GM18499 (cell line): ENCODE results near the gene ATOH8.

Source experiments
- ATAC-seq: cut with Tn5 transposase; IDR thresholded peaks from one replicate; pipeline ENCODE4 v1.9.1; 2021; ENCODE audit warnings: moderate number of reproducible peaks; ENCODE audit not compliant: insufficient read depth, unreplicated experiment

The ATOH8 gene

DNA sequence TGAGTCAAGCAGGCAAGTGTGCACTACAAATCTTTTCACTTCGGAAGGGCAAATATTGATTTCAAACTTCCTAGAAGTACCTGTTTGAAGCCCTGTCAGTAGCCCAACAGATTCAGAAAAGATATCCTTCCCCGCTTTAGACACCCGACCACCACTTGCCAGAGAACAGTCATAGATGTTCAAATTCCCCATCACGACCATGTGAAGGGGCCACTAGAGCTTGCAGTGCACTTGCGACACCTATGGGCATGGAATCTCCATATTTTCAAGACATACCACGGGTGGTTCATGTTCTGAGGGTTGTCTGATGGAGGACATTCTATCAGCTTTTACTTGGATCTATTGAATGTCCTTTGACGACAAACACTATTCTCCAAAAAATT lies 35.8 kb upstream of the ATOH8 start:
- ATAC-seq: no peak

DNA sequence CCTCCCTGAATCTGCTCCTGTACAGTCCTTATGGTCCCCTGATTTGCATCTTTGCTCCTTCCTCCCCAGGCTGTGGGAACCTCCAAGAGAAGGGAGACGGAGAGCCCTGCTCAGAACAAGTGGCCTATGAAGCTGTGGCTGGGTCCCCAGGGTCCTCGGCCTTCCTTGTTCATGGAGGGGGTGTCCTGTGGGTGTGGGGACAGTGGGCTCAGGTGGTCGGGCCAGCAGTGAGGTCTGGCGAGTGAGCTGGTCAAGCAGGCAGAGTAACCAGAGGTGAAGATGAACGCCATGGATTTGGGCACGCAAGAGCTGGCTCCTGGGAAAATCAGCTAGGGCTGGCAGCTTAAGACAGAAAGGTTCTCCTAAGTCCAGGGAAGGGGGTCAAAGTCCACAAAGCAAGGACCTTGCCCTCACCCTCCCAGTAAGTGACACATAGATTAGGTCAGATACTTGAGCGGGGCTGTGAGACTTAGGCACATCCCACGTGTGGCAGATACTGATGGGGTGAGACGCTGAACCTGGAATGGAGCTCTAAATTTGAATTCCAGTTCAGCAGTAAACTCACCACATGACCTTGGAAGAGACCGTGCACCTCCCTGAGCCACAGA lies 34.8 kb upstream of the ATOH8 start:
- no peak for ATAC-seq

DNA sequence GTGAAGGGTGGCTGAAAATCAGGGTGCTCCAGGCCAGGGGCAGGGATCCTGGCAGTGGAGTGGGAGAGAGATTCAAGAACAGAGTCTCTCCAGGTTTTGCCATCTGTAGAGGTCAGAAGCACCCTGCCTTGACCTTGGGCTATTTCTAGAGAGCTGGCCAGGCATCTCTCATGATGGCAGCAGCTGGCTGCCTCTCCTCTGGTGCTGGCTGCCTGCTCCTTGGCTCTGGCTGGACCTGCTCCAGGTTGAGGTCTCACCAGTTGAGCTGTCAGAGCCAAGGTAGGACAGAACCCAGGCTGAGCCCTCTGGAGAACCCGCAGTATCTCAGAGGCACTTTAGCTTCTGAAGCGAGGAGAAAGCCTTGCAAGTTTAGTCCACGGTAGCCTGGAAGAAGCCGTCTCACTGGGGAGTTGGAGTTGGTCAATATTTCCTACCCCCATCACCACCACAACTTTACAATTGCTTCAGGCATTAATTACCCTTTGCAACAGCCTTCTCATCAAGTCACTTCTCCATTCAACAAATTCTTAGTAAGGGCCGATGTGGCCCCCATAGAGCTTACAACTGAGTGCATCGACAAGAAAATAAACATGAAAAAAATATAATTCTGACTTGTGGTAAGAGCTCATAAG lies 34.1 kb upstream of the ATOH8 start:
- ATAC-seq: no peak

DNA sequence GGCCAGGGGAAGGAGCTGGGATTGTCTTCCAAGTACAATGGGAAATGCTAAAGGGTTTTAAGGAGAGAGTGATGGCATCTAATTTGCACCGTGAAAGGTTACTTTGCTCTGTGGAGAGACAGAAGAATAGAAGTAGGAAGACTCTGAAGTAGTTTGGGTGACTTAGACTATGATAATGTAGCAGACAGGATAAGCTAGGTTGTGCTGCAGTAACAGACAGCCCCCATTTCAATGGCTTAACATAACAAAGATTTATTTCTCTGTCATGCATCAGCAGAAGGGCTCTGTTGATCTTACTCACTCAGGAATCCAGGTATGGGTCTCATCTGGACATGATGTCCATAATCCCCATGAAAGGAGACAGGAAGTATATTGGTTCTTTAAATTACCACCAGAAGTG lies 33.3 kb upstream of the ATOH8 start:
- no peak for ATAC-seq

DNA sequence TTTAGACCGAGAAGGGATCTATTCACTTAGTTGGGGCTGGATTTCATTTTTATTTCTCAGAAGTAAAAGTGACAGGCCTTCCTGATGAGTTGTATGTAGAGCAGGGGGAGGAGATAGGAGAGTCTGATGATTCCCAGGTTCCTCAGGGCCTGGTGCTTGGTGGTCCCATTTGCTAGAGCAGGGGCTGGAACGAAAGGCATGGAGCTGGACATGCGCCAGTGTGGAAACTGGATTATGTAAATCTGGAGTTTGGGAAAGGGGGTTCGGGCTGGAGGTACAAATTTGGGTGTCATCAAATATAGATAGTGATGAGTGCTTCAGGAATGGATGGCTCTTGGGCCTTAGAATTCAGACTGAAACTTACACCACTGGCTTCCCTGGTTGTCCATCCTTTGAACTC lies 32.1 kb upstream of the ATOH8 start:
- ATAC-seq: no peak

DNA sequence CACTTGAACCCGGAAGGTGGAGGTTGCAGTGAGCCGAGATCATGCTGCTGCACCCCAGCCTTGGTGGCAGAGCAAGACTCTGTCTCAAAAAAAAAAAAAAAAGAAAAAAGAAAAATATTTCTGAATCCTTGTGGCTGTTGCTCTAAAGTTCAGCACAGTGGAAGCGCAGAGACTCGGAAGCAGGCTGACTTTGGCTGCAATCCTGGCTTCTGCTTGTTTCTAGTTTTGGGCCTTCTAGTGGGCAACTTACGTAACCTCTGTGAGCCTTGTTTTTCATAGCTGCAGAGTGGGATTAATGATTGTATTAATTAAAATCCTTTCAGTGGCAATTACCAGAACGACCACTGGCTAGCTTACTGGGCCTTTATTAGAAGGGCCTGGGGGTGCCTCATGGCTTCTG lies 31.3 kb upstream of the ATOH8 start:
- ATAC-seq: no peak

DNA sequence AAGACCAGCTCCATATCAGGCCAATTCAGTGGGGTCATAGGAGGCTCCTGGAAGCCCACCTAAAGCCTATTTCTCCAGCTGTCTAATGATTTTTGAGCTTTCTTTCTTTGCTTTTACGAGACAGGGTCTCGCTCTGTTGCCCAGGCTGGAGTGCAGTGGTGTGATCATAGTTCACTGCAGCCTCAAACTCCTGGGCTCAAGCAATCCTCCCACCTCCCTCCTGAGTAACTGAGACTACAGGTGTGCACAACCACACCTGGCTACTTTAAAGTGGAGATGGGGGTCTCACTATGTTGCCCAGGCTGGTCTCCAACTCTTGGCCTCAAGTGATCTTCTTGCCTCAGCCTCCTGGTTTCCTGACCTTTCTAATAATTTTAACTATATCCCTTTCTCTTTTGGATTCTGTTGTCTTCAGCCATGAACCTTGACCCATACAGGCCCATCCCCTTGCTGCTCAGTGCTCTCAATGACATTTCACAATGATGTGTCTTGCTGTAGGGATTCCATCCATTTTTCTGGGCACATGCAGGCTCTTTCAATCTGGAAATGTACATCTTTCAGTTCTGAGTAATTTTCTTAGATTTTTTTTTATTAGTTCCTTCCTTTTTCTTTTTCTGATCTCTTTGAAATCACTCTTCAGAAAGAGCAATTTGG lies 30.0 kb upstream of the ATOH8 start:
- no peak for ATAC-seq

DNA sequence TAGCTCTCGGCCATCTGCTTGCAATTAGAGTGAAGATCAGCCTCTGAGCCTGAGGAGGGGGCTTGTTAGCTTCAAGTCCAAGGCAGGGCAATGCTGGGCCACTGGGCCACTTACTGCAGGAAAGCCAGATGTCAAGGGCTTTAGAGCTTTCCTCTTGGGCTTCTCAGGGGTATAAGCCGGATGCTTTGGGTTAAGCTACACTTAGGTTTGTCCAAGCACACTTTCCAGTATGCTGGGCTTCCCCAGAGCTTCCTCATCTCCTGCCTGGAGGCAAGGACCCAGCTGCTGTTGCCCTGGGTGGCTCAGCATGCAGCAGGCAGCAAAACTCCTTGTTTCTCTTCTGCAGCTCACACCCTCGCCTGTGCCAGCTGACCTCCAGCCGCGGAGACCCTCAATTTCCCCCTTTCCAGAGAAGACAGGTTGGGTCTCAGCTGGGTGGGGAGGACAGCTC lies 29.0 kb upstream of the ATOH8 start:
- ATAC-seq: no peak

DNA sequence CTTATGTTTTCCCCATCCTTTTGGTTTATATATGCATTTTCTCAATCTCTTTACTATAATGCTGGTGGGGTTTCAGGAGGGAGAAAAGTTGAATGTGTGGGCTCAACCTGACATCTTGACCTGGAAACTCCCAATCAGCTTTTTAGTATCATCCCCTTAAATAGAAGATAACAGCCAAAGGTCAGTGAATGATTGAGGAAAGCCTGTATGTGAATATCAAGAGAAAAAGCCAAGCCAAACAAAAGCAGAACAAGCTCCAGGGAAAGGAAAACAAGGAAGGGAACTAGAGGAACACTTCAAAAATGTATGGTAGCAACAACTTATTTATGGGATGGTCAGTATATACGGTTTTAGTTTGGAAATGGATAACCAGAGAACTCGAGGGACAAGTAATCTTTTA lies 28.3 kb upstream of the ATOH8 start:
- no peak for ATAC-seq

DNA sequence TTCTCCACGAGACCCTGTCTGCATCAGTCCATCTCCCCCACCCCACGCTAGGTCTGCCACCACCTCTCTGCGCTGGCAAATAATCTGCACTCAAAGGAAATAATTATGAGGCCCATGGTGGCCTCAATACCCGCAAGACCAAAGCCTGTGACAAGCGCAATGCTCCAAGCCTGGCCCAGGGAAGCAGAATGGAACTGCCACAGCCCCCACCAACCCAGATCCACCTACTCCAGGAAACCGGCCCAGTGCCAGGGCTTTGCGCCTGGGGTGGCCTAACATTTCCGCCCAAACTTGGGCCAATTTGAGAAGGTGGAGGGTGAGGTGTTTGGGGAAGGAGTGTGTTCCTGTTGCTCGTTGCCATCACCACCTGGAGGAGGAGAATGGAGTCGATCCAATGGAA lies 26.0 kb upstream of the ATOH8 start:
- no peak for ATAC-seq

DNA sequence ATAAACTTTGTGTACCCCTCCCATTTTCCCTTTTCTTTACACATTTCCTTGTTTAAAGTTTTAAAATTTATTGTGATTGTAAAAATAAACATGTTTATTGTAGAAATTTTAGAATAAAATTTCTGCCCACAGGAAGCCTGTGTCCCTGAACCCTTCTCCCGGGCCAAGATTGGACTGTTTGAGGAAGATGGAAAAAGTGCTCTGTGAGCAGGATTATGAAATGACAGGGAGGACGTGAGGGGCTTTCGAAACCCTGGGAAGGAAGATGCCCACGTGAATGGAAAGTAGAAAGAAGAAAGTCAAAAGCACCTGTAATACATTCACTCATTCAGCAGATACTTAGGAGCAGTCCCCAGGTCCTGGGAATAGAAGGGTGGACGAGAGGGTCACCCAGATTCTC lies 25.4 kb upstream of the ATOH8 start:
- no peak for ATAC-seq

DNA sequence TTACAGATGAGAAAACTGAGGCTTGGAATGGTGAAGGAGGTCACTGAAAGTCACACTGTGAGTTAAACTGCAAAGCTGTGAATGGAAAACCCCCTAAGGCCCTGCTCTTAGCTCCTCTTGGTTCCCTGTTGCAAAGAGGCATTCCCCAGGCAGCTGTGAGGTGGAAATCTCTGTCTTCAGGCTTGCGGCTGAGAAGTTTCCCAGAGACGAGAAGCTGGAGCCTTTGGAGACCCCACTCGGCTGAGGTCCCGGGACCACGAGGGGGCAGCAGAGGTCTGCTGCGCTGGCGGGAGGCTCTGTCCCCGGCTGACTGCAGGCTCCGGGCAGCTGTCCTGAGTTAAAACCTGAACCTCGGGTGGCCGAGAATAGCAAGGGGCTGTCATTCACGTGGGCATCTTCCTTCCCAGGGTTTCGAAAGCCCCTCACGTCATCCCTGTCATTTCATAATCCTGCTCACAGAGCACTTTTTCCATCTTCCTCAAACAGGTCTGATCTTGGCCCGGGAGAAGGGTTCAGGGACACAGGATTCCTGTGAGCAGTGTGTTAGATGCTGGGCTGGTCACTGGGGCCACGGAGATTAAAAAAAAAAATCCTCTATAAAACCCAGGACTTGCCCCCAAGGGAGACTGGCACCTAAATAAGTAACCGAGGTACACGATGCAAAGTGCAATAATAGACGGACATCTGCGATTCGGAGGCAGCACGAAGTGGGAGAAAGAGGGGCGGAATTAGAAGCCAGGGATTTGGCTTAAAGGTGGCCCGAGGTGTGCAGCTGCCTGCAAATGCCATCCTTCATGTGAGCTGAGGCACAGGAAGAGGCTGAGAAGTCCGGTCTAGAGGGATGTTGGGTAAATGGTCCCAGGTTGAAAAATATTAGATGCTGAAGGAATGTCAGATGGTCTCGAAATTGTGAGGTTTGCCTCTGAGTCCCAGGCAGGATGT lies 24.6 kb upstream of the ATOH8 start:
- no peak for ATAC-seq

DNA sequence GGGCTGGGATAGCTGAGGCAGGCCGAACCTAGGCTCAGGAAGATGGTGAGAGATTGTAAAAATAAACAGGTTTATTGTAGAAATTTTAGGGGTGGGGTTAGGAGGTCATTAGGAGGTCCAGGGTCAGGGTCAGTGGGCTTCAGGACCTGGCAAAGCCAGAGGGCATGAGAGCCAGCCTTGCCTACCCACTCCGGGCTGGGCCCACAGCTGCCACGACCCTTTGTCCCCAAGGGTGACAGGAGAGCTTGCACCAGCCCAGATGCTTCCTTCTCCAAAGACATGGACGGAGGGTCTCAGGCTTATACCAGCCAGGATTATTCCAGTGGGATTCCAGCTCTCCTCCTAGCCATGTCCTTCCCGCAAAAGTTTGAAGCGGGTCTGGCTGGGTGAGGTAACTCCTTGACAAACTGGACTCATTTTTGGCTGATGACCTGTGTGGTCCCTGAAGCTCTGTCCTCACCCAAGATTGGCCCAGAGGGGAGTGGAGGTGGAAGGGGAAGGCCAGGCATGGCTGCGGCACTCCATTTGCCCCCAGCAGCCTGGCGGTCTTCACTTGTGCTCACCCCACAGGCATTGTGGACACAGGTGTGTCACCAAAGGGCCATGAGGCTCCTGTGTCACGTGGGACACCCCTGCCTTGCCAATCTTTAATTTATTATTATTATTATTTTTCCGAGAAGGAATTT lies 23.8 kb upstream of the ATOH8 start:
- ATAC-seq: no peak

DNA sequence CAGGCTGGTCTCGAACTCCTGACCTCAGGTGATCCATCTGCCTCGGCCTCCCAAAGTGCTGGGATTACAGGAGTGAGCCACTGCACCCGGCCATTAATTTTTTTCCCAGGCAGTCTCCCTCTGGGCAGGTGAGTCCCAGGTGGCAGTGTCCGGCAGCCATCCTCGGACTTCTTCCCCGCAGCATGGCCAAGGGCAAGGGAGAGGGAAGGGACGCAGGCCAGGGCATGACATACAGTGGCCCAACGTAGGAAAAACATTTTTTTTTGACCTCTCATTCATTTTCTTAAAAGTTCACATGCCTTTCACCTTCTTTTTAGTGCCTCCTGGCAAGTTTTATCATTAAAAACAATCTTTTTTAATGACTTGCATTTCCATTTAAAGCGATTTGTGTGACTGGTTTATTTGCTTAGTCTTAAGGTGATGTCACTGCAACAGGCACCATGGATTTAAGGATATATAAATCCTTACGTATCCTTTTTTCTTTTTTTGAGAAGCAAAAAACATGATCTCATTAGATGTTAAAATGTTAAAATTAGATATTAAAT lies 23.0 kb upstream of the ATOH8 start:
- no peak for ATAC-seq

DNA sequence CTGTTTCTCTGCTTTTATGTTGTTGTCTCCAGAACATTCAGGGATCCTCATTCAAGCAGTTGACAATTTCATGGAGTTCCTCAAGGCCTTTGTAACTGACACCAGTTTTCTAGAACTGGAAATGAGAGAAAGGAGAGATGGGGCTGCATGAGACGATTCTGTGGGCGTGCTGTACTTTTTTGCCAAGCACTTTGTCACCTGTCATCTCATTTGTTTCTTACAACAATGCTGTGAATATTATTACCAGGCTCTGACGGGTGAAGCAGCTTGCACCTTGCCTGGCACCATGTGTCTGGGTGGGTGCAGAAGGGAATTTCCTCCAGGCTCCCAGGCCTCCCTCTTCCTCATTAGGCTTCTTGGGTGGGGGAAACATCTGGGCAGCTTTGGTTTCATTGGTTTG lies 22.2 kb upstream of the ATOH8 start:
- no peak for ATAC-seq

DNA sequence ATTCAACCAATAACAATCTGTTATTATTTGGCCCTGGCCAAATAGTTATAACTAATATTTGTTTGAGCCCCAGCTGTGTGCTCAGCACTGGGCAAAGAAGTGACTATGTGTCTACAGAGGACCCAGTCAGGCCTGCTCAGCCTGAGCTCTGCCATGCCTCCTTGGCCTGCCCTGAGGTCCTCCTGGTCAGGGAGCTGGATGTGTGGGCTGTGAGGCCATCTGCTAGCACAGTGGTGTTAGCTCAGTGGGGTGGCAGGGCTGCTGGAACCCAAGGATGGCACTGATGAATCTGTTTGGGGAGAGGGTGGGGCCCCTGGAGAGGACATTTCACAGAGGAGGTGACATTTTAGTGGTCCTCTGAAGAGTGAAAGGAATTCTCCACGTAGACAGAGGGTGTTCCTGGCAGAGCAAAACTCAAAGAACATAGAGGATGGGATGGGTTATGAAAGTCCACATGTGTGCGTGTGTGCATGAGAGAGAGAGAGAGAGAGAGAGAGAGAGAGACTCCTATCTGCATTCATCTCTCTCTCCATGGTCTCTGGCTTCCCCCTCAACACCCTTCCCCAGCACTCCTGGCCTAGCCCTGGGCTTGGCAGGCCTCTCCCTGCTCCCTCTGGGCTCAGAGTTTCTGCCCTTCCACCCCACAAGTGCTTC lies 21.2 kb upstream of the ATOH8 start:
- no peak for ATAC-seq

DNA sequence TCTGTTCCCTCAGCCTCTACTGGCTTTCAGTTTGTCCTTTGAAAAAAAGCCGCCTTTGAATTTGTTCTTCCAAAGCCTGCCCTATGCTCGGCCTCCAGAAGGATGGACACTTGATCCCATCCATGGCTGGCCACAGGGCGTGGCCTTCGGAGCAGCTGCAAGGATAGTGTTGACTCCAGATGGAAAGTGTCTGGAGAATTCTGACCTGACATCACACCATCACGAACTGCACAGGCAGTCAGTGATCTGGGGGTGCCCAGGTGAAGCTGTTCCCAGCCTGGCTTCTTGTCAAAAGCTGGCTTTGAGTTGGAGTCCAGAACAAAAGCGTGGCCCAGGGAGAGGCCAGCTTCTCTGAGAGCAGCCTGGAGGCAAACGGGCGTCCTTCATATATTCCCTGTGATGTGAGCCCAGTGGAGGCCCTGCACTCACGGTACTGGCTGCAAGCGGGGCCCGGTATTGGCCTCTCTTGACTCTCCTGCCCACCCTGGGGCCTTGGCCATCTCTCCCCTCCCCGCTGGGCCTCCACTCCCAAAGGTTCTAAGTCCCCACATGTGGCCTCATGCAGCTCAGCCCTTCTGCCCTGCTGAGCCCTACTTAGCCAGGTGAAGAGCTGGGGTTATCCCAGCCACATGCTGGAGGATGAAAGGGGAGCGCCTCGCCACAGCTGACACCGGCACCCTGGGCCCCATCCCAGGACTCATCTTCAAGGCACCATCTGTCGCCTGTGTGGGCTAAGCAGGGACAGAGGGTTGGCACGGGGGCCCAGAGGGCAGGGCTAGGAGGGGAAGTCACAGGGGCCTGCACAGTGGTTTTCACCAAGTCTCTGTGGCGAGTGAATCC lies 20.4 kb upstream of the ATOH8 start:
- no peak for ATAC-seq

DNA sequence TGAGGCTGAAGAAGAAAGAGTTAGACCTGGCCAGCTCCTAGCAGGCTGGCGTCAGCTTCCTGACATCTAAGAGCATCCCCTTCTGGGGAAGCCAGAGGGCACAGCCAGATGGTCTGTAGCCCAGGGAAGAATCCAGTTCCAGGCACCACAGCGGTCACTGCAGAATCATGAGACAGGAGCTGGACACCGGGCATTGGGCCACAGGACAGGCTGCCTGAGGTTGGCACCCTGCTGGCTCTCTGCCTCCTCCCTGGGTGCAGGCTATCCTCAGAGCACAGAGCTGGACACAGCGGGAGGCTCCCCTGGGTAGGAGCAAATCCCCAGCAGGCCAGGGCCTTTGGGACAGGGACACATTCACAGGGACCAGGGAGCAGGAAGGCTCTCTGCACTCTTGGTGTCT lies 19.8 kb upstream of the ATOH8 start:
- ATAC-seq: no peak
